Measurements from ENCODE around the gene DNAH6.

DNA sequence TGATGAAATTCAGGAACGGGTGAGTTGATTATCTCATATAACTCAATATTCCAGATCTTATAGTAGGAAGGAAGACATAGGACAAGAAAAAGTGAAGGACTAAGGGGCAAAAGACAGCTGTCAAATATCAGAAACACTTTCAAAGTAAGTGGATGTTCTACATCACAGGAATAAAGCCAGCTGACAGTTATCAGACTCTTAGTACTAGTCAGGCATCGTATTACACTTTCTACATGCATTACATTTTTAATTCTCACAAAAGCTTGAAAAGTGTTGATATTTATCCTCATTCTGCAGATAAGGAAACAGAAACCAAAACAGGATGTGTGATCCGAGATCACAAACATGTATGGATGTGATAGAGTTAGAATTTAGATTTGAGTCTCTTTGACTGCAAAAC is 63.4 kb downstream of the DNAH6 start:
- TF ChIP-seq, protein P1, sequence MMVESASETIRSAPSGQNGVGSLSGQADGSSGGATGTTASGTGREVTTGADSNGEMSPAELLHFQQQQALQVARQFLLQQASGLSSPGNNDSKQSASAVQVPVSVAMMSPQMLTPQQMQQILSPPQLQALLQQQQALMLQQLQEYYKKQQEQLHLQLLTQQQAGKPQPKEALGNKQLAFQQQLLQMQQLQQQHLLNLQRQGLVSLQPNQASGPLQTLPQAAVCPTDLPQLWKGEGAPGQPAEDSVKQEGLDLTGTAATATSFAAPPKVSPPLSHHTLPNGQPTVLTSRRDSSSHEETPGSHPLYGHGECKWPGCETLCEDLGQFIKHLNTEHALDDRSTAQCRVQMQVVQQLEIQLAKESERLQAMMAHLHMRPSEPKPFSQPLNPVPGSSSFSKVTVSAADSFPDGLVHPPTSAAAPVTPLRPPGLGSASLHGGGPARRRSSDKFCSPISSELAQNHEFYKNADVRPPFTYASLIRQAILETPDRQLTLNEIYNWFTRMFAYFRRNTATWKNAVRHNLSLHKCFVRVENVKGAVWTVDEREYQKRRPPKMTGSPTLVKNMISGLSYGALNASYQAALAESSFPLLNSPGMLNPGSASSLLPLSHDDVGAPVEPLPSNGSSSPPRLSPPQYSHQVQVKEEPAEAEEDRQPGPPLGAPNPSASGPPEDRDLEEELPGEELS (CRISPR knock-in tag; IDR thresholded peaks at IDR 0.05), result no peak
- TF ChIP-seq, protein P2, sequence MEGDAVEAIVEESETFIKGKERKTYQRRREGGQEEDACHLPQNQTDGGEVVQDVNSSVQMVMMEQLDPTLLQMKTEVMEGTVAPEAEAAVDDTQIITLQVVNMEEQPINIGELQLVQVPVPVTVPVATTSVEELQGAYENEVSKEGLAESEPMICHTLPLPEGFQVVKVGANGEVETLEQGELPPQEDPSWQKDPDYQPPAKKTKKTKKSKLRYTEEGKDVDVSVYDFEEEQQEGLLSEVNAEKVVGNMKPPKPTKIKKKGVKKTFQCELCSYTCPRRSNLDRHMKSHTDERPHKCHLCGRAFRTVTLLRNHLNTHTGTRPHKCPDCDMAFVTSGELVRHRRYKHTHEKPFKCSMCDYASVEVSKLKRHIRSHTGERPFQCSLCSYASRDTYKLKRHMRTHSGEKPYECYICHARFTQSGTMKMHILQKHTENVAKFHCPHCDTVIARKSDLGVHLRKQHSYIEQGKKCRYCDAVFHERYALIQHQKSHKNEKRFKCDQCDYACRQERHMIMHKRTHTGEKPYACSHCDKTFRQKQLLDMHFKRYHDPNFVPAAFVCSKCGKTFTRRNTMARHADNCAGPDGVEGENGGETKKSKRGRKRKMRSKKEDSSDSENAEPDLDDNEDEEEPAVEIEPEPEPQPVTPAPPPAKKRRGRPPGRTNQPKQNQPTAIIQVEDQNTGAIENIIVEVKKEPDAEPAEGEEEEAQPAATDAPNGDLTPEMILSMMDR (IDR thresholded peaks at IDR 0.05), result no peak
- TF ChIP-seq TP53 (CRISPR knock-in tag; IDR thresholded peaks at IDR 0.05) (no peak), RELA (CRISPR knock-in tag; IDR thresholded peaks at IDR 0.05; ENCODE audit: borderline replicate concordance) (no peak), SMAD3 (CRISPR knock-in tag; IDR thresholded peaks at IDR 0.05; ENCODE audit: borderline replicate concordance) (no peak), RORB (CRISPR knock-in tag; IDR thresholded peaks at IDR 0.05) (no peak), ETV6 (CRISPR knock-in tag; IDR thresholded peaks at IDR 0.05) (no peak), NR2C2 (CRISPR knock-in tag; IDR thresholded peaks at IDR 0.05) (no peak)
- TF ChIP-seq, protein P3, sequence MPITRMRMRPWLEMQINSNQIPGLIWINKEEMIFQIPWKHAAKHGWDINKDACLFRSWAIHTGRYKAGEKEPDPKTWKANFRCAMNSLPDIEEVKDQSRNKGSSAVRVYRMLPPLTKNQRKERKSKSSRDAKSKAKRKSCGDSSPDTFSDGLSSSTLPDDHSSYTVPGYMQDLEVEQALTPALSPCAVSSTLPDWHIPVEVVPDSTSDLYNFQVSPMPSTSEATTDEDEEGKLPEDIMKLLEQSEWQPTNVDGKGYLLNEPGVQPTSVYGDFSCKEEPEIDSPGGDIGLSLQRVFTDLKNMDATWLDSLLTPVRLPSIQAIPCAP (CRISPR knock-in tag; IDR thresholded peaks at IDR 0.05), result no peak
- TF ChIP-seq, protein P4, sequence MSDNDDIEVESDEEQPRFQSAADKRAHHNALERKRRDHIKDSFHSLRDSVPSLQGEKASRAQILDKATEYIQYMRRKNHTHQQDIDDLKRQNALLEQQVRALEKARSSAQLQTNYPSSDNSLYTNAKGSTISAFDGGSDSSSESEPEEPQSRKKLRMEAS (CRISPR knock-in tag; IDR thresholded peaks at IDR 0.05), result no peak
- TF ChIP-seq, protein P5, sequence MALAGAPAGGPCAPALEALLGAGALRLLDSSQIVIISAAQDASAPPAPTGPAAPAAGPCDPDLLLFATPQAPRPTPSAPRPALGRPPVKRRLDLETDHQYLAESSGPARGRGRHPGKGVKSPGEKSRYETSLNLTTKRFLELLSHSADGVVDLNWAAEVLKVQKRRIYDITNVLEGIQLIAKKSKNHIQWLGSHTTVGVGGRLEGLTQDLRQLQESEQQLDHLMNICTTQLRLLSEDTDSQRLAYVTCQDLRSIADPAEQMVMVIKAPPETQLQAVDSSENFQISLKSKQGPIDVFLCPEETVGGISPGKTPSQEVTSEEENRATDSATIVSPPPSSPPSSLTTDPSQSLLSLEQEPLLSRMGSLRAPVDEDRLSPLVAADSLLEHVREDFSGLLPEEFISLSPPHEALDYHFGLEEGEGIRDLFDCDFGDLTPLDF (CRISPR knock-in tag; IDR thresholded peaks at IDR 0.05), result no peak
- TF ChIP-seq, protein P6, sequence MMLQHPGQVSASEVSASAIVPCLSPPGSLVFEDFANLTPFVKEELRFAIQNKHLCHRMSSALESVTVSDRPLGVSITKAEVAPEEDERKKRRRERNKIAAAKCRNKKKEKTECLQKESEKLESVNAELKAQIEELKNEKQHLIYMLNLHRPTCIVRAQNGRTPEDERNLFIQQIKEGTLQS (CRISPR knock-in tag; conservative IDR thresholded peaks at IDR 0.05), result no peak

All from WTC11 (cell line).